Gastrocnemius medialis (tissue), 4 donors: ENCODE results near the gene MPV17. TPM values are rescaled to one million over a fixed set of nuclear protein-coding genes. Genes with fewer than 3 reads are reported as not detected.

Experiments used
- ATAC-seq, 2 donors: fragments of 150-250 bp; one replicate each; pipeline ENCODE4 v1.9.1; 2016
- DNase-seq, 2 donors: peaks; one replicate each; pipeline ENCODE4 v3.0.0-alpha.2; 2019
- H3K27ac ChIP-seq, 4 donors: fragments of 200-600 bp; sonication (generic); 1 replicate in 1 of 4; 2 replicates in 3 of 4; pipeline ENCODE4 v1.5.1; 2016 to 2018; ENCODE audit warnings: mild to moderate bottlenecking in 2 of 4, moderate library complexity in 1 of 4
- H3K27me3 ChIP-seq, 3 donors: fragments of 200-600 bp; sonication (generic) in 2 of 3; 1 replicate in 1 of 3; 2 replicates in 2 of 3; pipeline versions ENCODE4 v1.5.1 to v1.6.0; 2016 to 2019; ENCODE audit warnings: mild to moderate bottlenecking in 1 of 3, moderate library complexity in 1 of 3
- H3K36me3 ChIP-seq, 2 donors: fragments of 200-600 bp; sonication (generic) in 1 of 2; one replicate each; pipeline ENCODE4 v1.5.1; 2017 to 2018
- H3K4me1 ChIP-seq, 2 donors: fragments of 200-600 bp; sonication (generic) in 1 of 2; one replicate each; pipeline ENCODE4 v1.5.1; 2016 to 2017; ENCODE audit warnings: mild to moderate bottlenecking in 2 of 2
- H3K4me3 ChIP-seq, 4 donors: fragments of 200-600 bp; sonication (generic) in 3 of 4; 1 replicate in 1 of 4; 2 replicates in 3 of 4; pipeline ENCODE4 v1.5.1; 2016 to 2019; ENCODE audit warnings: mild to moderate bottlenecking in 2 of 4
- H3K9me3 ChIP-seq, 3 donors: fragments of 200-600 bp; sonication (generic) in 2 of 3; 1 replicate in 1 of 3; 2 replicates in 2 of 3; pipeline ENCODE4 v1.5.1; 2016 to 2019
- CTCF ChIP-seq, 5 experiments: fragments of 450-650 bp in 3 of 5; fragments of 200-600 bp in 2 of 5; sonication (generic) in 2 of 5; IDR thresholded peaks in 4 of 5; conservative IDR thresholded peaks in 1 of 5; 1 replicate in 4 of 5; 2 replicates in 1 of 5; pipeline ENCODE4 v1.5.1; 2016 to 2019; ENCODE audit warnings: antibody characterized with exemption in 5 of 5, mild to moderate bottlenecking in 3 of 5, moderate library complexity in 3 of 5
- POLR2A ChIP-seq, 2 donors: fragments of 450-650 bp; IDR thresholded peaks; one replicate each; pipeline ENCODE4 v1.6.1; 2017; ENCODE audit warnings: antibody characterized with exemption in 2 of 2, mild to moderate bottlenecking in 2 of 2, moderate library complexity in 2 of 2
- in situ Hi-C, 4 donors: fragments of 200-750 bp; cut with MboI; loops; one replicate each; pipeline versions ENCODE4 v1.15.0 to v1.8.0; 2017; ENCODE audit warnings: low sequenced_read_pairs in 4 of 4
- intact Hi-C: fragments of 100-400 bp; cut with DNase I; formaldehyde crosslinking; loops from one replicate; pipeline ENCODE4 v1.15.1; 2023; ENCODE audit warnings: low total_unique reads
- total RNA-seq, 4 donors: library from RNA; depleted of rRNA; stranded (reverse); fragments of >200 nt; gene quantifications; one replicate each; pipeline versions ENCODE4 v1.1.0 to v1.2.3, GENCODE V29; 2016

MPV17 gene
- total RNA-seq, 4 donors from 2014 or later, result 9.9 to 16.0 (median 11.5) TPM

GRCh38 chr2:27350106-27350693, 27.3 kb upstream of the MPV17 start:
- H3K9me3 ChIP-seq, result no peaks in the 10 kb centered on the region
- intact Hi-C loops (no loop called here), in situ Hi-C loops (no loop called here)
- TF ChIP-seq CTCF (IDR thresholded peaks at IDR 0.05 in 4 of 5, conservative IDR thresholded peaks at IDR 0.05 in 1 of 5), result no peak
- TF ChIP-seq POLR2A (IDR thresholded peaks at IDR 0.05), result no peak
- no peak overlapping the region for H3K27ac ChIP-seq
- H3K27me3 ChIP-seq, result no peaks in the 10 kb centered on the region
- H3K4me1 ChIP-seq, result peaks cover 22 to 43% of the 10 kb centered on the region in 2 donors
- no peaks in the 10 kb centered on the region for H3K36me3 ChIP-seq
- no peak for DNase-seq
- no peak overlapping the region for H3K4me3 ChIP-seq
- no peak for ATAC-seq

DNA sequence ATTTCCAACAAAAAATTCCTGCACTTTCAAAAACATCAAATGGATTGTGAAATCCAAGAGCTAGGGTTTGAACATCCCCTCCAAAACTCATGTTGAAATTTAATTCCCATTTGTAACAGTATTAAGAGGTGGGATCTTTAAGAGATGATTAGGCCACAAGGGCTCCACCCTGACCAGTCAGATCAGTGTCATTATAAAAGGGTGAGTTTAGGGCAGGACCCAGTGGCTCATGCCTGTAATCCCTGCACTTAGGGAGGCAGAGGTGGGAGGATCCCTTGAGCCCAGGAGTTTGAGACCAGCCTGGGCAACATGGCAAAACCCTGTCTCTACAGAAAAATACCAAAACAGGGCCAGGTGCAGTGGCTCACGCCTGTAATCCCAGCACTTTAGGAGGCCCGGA, 24.7 kb upstream of the MPV17 start:
- no peak for DNase-seq
- H3K36me3 ChIP-seq, result peaks cover 0 to 3% of the 10 kb centered on the region in 2 donors
- no peak for TF ChIP-seq POLR2A (IDR thresholded peaks at IDR 0.05)
- no peak for TF ChIP-seq CTCF (IDR thresholded peaks at IDR 0.05 in 4 of 5, conservative IDR thresholded peaks at IDR 0.05 in 1 of 5)
- in situ Hi-C loops (no loop called here), intact Hi-C loops (no loop called here)
- ATAC-seq, result peak in 1 of 2 donors; percentile 23
- H3K27me3 ChIP-seq, result no peaks in the 10 kb centered on the region
- no peak overlapping the region for H3K27ac ChIP-seq
- H3K4me3 ChIP-seq, result no peak overlapping the region
- H3K9me3 ChIP-seq, result no peaks in the 10 kb centered on the region
- H3K4me1 ChIP-seq, result peaks cover 0 to 18% of the 10 kb centered on the region in 2 donors

DNA sequence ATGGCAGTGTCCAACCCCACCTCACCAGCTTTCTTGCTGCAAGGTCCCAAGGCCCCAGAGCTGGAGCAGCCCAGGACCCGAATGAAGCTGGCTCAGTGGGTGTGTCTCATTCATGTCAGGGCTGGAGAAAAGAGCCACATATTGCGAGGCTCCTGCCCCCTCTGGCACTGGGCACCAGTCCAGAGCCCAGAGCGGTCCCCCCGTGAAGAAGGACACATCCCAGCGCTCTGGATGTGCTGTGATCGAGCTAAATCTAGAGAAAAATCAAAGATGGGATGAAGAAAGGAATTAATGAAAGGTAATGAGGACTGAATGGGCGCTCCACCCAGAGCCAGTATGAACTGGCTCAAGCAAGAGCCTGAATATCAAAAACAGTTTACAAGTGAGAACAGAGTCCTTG, 13.3 kb upstream of the MPV17 start:
- Histone ChIP-seq H3K36me3 (peaks cover 0 to 85% of the 10 kb centered on the region in 2 donors), H3K9me3 (no peaks in the 10 kb centered on the region), H3K27me3 (no peaks in the 10 kb centered on the region), H3K4me1 (no peaks in the 10 kb centered on the region), H3K4me3 (no peak overlapping the region), H3K27ac (no peak overlapping the region)
- ATAC-seq (no peak), DNase-seq (no peak)
- TF ChIP-seq POLR2A (IDR thresholded peaks at IDR 0.05), result no peak
- no peak for TF ChIP-seq CTCF (IDR thresholded peaks at IDR 0.05 in 4 of 5, conservative IDR thresholded peaks at IDR 0.05 in 1 of 5)
- in situ Hi-C loops (no loop called here), intact Hi-C loops (no loop called here)

DNA sequence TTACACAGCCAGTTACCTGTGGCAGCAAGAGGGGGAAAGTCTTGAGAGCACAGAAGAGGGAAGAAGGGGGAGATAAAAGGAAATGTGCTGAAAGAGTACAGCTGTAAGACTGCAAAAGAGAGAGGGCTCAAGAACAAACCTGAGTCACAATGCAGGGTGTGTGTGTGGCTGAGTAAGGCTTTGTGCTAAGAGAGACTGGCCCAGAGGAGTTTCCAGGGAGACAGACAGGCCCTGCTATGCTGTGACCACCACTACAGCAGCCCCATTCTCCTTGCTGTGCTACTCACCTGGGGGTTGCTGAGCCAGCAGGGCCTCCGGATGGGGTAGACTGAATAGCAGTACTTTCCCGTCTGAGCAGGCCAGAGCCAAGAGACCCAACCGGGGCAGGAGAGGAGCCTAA, 12.4 kb upstream of the MPV17 start:
- ATAC-seq, result no peak
- intact Hi-C loops, result no loop called here
- H3K4me3 ChIP-seq, result no peak overlapping the region

More for the DNA sequence above, 12.4 kb upstream of the MPV17 start:
- in situ Hi-C loops, result no loop called here
- TF ChIP-seq CTCF (IDR thresholded peaks at IDR 0.05 in 4 of 5, conservative IDR thresholded peaks at IDR 0.05 in 1 of 5) (no peak), POLR2A (IDR thresholded peaks at IDR 0.05) (no peak)
- H3K4me1 ChIP-seq, result no peaks in the 10 kb centered on the region
- no peak for DNase-seq
- peaks cover 0 to 85% of the 10 kb centered on the region in 2 donors for H3K36me3 ChIP-seq
- H3K27me3 ChIP-seq, result no peaks in the 10 kb centered on the region
- H3K27ac ChIP-seq, result no peak overlapping the region
- H3K9me3 ChIP-seq, result no peaks in the 10 kb centered on the region
